HepG2 (cell line): Measurements from ENCODE around the gene CES3. TPM values are rescaled to one million over a fixed set of nuclear protein-coding genes. Genes with fewer than 3 reads are reported as not detected.

ENCODE experiments used
- ARID3A ChIP-seq: IDR thresholded peaks from 2 replicates; pipeline ENCODE4 v1.6.1; 2012; ENCODE audit warnings: low read depth, low read length, improper control_type of control experiment
- GZF1 ChIP-seq: sonication (generic); formaldehyde crosslinking; IDR thresholded peaks from 2 replicates; pipeline ENCODE4 v1.5.1; 2020; ENCODE audit warnings: mild to moderate bottlenecking, missing genetic modification reagents
- MAFK ChIP-seq, 2 experiments: IDR thresholded peaks in 1 of 2; conservative IDR thresholded peaks in 1 of 2; 2 replicates each; pipeline ENCODE4 v1.6.1; 2011; ENCODE audit warnings: improper control_type of control experiment in 2 of 2, low read length in 2 of 2
- MED1 ChIP-seq: sonication (generic); formaldehyde crosslinking; IDR thresholded peaks from 2 replicates; pipeline ENCODE4 v1.4.0; 2020; ENCODE audit warnings: missing genetic modification reagents
- SALL1 ChIP-seq: sonication (generic); formaldehyde crosslinking; IDR thresholded peaks from 2 replicates; pipeline ENCODE4 v1.8.0; 2022; ENCODE audit warnings: mild to moderate bottlenecking, missing genetic modification reagents
- SP140L ChIP-seq: sonication (generic); formaldehyde crosslinking; IDR thresholded peaks from 2 replicates; pipeline ENCODE4 v1.4.0; 2020; ENCODE audit warnings: missing genetic modification reagents, borderline replicate concordance
- ZNF562 ChIP-seq: sonication (generic); formaldehyde crosslinking; IDR thresholded peaks from 2 replicates; pipeline ENCODE4 v1.8.0; 2022; ENCODE audit warnings: missing genetic modification reagents, borderline replicate concordance
- ZNF589 ChIP-seq: sonication (generic); formaldehyde crosslinking; conservative IDR thresholded peaks from 2 replicates; pipeline ENCODE4 v1.8.0; 2022; ENCODE audit warnings: mild to moderate bottlenecking, moderate library complexity, missing genetic modification reagents
- ZNF784 ChIP-seq: sonication (generic); formaldehyde crosslinking; IDR thresholded peaks from 2 replicates; pipeline ENCODE4 v1.5.1; 2020; ENCODE audit warnings: missing genetic modification reagents, mild to moderate bottlenecking, borderline replicate concordance
- polyA plus RNA-seq, 8 experiments: library from polyadenylated mRNA; depleted of rRNA in 3 of 8; stranded (reverse) in 7 of 8; unstranded in 1 of 8; fragments of >200 nt; fragmentation: Illumina TruSeq in 4 of 8; extraction: Trizol in 4 of 8; gene quantifications; 2 replicates each; pipeline versions ENCODE4 v1.2.1 to v1.2.3, GENCODE V29; 2011 to 2016; ENCODE audit warnings: low read depth in 4 of 8, missing spikeins in 1 of 8, mixed read lengths in 1 of 8; ENCODE audit not compliant: insufficient read depth in 1 of 8
- total RNA-seq, 5 experiments: library from RNA; depleted of rRNA; stranded (reverse); fragments of >200 nt; fragmentation: Illumina TruSeq; extraction: Trizol; gene quantifications; 2 replicates each; pipeline ENCODE4 v1.2.3, GENCODE V29; 2016; ENCODE audit warnings: low read depth in 1 of 5
- TF ChIP-seq, protein P1 (sequence below): sonication (generic); formaldehyde crosslinking; IDR thresholded peaks from 2 replicates; pipeline ENCODE4 v1.5.1; 2020; ENCODE audit warnings: mild to moderate bottlenecking, missing genetic modification reagents, borderline replicate concordance
- TF ChIP-seq, protein P2 (sequence below): sonication (generic); formaldehyde crosslinking; IDR thresholded peaks from 2 replicates; pipeline ENCODE4 v1.9.0; 2021; ENCODE audit warnings: mild to moderate bottlenecking, missing genetic modification reagents

Gene CES3
- total and polyA plus RNA-seq, 2 of the 13 experiments (the other 11 are each of a cell fraction or from before 2014, with no cell fraction given) = 6.6 to 17.4 TPM

DNA sequence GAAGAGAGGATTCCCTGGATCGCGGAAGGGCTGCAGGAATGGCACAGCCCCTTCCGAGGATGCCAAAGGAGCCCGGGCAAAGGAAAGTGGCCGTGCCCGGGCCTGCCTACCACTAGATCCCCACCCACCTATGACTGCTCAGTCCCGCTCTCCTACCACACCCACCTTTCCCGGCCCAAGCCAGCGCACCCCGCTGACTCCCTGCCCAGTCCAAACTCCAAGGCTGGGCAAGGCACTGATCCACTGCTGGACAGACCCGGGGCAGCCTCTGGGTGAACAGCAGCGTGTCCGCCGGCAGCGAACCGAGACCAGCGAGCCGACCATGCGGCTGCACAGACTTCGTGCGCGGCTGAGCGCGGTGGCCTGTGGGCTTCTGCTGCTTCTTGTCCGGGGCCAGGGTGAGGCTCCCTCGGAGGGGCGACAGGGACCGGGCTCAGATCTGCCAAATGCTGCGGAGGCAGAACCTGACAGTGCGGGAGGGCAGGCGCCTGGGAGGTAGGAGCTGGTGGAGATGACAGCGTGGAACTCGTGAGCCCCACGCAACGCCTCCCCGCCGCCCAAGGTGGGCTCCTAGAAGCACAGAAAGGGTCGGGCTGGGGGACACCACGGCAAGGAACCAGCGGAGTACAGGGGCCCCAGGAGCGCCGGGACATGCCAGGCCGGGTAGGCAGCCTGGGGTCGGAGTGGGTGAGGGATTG, 25.6 kb upstream of the CES3 start, which contains the start of gene CES2 (continued):
- TF ChIP-seq, protein P1, sequence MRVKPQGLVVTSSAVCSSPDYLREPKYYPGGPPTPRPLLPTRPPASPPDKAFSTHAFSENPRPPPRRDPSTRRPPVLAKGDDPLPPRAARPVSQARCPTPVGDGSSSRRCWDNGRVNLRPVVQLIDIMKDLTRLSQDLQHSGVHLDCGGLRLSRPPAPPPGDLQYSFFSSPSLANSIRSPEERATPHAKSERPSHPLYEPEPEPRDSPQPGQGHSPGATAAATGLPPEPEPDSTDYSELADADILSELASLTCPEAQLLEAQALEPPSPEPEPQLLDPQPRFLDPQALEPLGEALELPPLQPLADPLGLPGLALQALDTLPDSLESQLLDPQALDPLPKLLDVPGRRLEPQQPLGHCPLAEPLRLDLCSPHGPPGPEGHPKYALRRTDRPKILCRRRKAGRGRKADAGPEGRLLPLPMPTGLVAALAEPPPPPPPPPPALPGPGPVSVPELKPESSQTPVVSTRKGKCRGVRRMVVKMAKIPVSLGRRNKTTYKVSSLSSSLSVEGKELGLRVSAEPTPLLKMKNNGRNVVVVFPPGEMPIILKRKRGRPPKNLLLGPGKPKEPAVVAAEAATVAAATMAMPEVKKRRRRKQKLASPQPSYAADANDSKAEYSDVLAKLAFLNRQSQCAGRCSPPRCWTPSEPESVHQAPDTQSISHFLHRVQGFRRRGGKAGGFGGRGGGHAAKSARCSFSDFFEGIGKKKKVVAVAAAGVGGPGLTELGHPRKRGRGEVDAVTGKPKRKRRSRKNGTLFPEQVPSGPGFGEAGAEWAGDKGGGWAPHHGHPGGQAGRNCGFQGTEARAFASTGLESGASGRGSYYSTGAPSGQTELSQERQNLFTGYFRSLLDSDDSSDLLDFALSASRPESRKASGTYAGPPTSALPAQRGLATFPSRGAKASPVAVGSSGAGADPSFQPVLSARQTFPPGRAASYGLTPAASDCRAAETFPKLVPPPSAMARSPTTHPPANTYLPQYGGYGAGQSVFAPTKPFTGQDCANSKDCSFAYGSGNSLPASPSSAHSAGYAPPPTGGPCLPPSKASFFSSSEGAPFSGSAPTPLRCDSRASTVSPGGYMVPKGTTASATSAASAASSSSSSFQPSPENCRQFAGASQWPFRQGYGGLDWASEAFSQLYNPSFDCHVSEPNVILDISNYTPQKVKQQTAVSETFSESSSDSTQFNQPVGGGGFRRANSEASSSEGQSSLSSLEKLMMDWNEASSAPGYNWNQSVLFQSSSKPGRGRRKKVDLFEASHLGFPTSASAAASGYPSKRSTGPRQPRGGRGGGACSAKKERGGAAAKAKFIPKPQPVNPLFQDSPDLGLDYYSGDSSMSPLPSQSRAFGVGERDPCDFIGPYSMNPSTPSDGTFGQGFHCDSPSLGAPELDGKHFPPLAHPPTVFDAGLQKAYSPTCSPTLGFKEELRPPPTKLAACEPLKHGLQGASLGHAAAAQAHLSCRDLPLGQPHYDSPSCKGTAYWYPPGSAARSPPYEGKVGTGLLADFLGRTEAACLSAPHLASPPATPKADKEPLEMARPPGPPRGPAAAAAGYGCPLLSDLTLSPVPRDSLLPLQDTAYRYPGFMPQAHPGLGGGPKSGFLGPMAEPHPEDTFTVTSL (CRISPR knock-in tag) = 0 out of 2 replicates have a peak, but pooled peaks have one; percentile 30
- TF ChIP-seq ZNF589 (CRISPR knock-in tag) (peak; percentile 97), ZNF562 (CRISPR knock-in tag) (no peak), ARID3A (peak; percentile 53; the same call in 1 of the 2 replicates), GZF1 (CRISPR knock-in tag) (peak; percentile 27; the same call in 1 of the 2 replicates), MAFK (conservative IDR thresholded peaks at IDR 0.05 in 1 of 2, IDR thresholded peaks at IDR 0.05 in 1 of 2; ENCODE audit: low read length in 2 of 2) (no peak), SALL1 (CRISPR knock-in tag) (peak; percentile 90), SP140L (CRISPR knock-in tag) (peak; percentile 60; the same call in 1 of the 2 replicates), ZNF784 (CRISPR knock-in tag) (peak; percentile 86), MED1 (CRISPR knock-in tag) (peak; percentile 80)
- TF ChIP-seq, protein P2, sequence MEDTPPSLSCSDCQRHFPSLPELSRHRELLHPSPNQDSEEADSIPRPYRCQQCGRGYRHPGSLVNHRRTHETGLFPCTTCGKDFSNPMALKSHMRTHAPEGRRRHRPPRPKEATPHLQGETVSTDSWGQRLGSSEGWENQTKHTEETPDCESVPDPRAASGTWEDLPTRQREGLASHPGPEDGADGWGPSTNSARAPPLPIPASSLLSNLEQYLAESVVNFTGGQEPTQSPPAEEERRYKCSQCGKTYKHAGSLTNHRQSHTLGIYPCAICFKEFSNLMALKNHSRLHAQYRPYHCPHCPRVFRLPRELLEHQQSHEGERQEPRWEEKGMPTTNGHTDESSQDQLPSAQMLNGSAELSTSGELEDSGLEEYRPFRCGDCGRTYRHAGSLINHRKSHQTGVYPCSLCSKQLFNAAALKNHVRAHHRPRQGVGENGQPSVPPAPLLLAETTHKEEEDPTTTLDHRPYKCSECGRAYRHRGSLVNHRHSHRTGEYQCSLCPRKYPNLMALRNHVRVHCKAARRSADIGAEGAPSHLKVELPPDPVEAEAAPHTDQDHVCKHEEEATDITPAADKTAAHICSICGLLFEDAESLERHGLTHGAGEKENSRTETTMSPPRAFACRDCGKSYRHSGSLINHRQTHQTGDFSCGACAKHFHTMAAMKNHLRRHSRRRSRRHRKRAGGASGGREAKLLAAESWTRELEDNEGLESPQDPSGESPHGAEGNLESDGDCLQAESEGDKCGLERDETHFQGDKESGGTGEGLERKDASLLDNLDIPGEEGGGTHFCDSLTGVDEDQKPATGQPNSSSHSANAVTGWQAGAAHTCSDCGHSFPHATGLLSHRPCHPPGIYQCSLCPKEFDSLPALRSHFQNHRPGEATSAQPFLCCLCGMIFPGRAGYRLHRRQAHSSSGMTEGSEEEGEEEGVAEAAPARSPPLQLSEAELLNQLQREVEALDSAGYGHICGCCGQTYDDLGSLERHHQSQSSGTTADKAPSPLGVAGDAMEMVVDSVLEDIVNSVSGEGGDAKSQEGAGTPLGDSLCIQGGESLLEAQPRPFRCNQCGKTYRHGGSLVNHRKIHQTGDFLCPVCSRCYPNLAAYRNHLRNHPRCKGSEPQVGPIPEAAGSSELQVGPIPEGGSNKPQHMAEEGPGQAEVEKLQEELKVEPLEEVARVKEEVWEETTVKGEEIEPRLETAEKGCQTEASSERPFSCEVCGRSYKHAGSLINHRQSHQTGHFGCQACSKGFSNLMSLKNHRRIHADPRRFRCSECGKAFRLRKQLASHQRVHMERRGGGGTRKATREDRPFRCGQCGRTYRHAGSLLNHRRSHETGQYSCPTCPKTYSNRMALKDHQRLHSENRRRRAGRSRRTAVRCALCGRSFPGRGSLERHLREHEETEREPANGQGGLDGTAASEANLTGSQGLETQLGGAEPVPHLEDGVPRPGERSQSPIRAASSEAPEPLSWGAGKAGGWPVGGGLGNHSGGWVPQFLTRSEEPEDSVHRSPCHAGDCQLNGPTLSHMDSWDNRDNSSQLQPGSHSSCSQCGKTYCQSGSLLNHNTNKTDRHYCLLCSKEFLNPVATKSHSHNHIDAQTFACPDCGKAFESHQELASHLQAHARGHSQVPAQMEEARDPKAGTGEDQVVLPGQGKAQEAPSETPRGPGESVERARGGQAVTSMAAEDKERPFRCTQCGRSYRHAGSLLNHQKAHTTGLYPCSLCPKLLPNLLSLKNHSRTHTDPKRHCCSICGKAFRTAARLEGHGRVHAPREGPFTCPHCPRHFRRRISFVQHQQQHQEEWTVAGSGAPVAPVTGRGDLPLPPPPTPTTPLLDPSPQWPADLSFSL = no peak
